Measurements from ENCODE around the gene IZUMO1.

Gene IZUMO1

DNA sequence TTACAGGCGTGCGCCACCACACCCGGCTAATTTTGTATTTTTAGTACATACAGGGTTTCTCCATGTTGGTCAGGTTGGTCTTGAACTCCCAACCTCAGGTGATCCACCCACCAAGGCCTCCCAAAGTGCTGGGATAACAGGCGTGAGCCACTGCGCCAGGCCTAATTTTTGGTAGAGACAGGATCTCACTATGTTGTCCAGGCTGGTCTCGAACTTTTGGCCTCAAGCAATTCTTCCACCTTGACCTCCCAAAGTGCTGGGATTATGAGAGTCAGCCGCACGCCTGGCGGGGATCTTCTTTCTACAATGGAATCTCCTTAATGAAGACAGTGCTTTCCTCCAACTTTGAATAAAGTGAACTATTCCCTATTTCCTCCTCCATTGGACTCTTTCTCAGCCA, 12.1 kb downstream of the IZUMO1 start:
- no peak overlapping the region for H3K4me2 ChIP-seq (ENCODE audit: low read depth, low read length, poor library complexity, severe bottlenecking)
- no peak overlapping the region for H3K4me3 ChIP-seq (ENCODE audit: low read length, poor library complexity, severe bottlenecking)
- no peak overlapping the region for H3K9ac ChIP-seq (ENCODE audit: low read depth, low read length, poor library complexity, severe bottlenecking)
- TF ChIP-seq, protein P1, sequence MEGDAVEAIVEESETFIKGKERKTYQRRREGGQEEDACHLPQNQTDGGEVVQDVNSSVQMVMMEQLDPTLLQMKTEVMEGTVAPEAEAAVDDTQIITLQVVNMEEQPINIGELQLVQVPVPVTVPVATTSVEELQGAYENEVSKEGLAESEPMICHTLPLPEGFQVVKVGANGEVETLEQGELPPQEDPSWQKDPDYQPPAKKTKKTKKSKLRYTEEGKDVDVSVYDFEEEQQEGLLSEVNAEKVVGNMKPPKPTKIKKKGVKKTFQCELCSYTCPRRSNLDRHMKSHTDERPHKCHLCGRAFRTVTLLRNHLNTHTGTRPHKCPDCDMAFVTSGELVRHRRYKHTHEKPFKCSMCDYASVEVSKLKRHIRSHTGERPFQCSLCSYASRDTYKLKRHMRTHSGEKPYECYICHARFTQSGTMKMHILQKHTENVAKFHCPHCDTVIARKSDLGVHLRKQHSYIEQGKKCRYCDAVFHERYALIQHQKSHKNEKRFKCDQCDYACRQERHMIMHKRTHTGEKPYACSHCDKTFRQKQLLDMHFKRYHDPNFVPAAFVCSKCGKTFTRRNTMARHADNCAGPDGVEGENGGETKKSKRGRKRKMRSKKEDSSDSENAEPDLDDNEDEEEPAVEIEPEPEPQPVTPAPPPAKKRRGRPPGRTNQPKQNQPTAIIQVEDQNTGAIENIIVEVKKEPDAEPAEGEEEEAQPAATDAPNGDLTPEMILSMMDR (conservative IDR thresholded peaks at IDR 0.05; ENCODE audit: low read length), result no peak
- no peak for TF ChIP-seq EZH2phosphoT487 (IDR thresholded peaks at IDR 0.05; ENCODE audit: borderline replicate concordance)
- H3K9me2 ChIP-seq (replicated peaks; ENCODE audit: low read depth, low read length), result no peaks in the 10 kb centered on the region
- peaks cover 9% of the 10 kb centered on the region for H3K4me1 ChIP-seq (ENCODE audit: insufficient read depth, low read length, poor library complexity, severe bottlenecking)
- H2AFZ ChIP-seq (ENCODE audit: low read length), result no peak overlapping the region
- H3K27me3 ChIP-seq (ENCODE audit: insufficient read depth, low read length, poor library complexity, severe bottlenecking), result no peaks in the 10 kb centered on the region
- no peaks in the 10 kb centered on the region for H3K36me3 ChIP-seq (ENCODE audit: insufficient read depth, low read length)
- H3F3A ChIP-seq (ENCODE audit: low read depth), result no peaks in the 10 kb centered on the region
- H4K20me1 ChIP-seq (ENCODE audit: insufficient read depth, low read length, poor library complexity, severe bottlenecking), result no peaks in the 10 kb centered on the region
- no peaks in the 10 kb centered on the region for H3K9me3 ChIP-seq (ENCODE audit: insufficient read depth, low read depth, low read length)
- no peaks in the 10 kb centered on the region for H3K79me2 ChIP-seq (ENCODE audit: insufficient read depth, low read length)

DNA sequence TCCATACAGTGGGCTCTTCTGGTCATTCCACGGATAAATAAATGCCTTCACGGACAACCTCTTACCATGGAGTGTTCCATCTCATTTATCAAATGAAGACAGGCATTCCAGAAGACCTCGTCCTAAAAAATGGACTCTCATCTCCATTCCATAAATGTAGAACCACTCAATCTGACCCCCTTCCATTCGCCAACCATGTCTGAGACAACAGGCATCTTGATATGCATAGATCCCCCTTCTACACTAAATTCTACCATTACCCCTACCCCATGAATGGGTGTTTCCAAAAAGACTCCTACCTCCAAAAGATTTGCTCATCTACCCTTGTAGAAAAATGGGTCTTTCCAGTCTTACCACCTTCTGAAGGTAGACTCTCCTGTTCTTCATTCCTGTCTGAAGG, 15.3 kb downstream of the IZUMO1 start:
- no peak for TF ChIP-seq EZH2phosphoT487 (IDR thresholded peaks at IDR 0.05; ENCODE audit: borderline replicate concordance)
- TF ChIP-seq, protein P1 (conservative IDR thresholded peaks at IDR 0.05; ENCODE audit: low read length), result no peak
- Histone ChIP-seq H3K4me2 (ENCODE audit: low read depth, low read length, poor library complexity, severe bottlenecking) (no peak overlapping the region), H3K9me2 (replicated peaks; ENCODE audit: low read depth, low read length) (no peaks in the 10 kb centered on the region), H3K4me3 (ENCODE audit: low read length, poor library complexity, severe bottlenecking) (no peak overlapping the region), H2AFZ (ENCODE audit: low read length) (no peak overlapping the region), H3K9ac (ENCODE audit: low read depth, low read length, poor library complexity, severe bottlenecking) (no peak overlapping the region), H3K9me3 (ENCODE audit: insufficient read depth, low read depth, low read length) (no peaks in the 10 kb centered on the region), H3K4me1 (ENCODE audit: insufficient read depth, low read length, poor library complexity, severe bottlenecking) (peaks cover 3% of the 10 kb centered on the region), H3F3A (ENCODE audit: low read depth) (no peaks in the 10 kb centered on the region), H3K79me2 (ENCODE audit: insufficient read depth, low read length) (no peaks in the 10 kb centered on the region), H3K36me3 (ENCODE audit: insufficient read depth, low read length) (no peaks in the 10 kb centered on the region), H4K20me1 (ENCODE audit: insufficient read depth, low read length, poor library complexity, severe bottlenecking) (no peaks in the 10 kb centered on the region), H3K27me3 (ENCODE audit: insufficient read depth, low read length, poor library complexity, severe bottlenecking) (no peaks in the 10 kb centered on the region)

DNA sequence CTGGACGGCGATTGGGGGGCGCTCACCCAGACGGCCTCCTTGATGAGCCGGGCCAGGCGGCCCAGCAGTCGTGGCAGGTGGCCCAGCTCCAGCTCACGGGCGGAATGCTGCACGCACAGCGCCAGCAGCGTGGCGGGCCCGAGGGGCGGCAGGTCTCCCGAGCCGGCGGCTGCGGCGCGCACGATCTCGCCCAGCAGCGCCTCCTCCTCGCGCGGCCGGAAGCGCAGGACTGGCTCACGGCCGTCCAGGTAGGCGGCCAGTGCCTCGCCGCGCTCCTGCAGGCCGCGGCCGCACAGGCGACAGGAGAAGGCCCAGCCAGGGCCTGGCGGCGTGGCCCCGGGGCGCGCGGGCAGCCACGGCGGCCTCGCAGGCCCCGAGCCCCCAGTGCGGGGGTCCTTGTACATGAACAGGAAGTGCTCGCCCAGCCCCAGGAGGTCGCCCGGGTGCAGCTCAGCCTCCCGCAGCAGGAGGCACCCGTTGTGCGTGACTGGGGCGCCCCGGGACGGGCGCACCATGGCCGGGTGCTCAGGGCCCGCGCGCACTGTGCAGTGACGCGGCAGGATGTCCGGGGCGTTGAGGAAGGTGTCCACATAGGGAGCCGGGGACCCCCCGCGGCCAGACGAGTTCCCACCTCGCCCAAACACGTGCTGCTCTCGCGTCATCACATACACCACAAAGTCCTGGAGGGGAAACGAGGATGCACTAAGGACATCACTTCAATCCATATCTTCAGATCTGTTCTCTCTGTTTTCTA, 17.6 kb downstream of the IZUMO1 start:
- H3K9me3 ChIP-seq (ENCODE audit: insufficient read depth, low read depth, low read length), result no peaks in the 10 kb centered on the region
- H3K27me3 ChIP-seq (ENCODE audit: insufficient read depth, low read length, poor library complexity, severe bottlenecking), result no peaks in the 10 kb centered on the region
- TF ChIP-seq, protein P1 (conservative IDR thresholded peaks at IDR 0.05; ENCODE audit: low read length), result no peak
- no peak for TF ChIP-seq EZH2phosphoT487 (IDR thresholded peaks at IDR 0.05; ENCODE audit: borderline replicate concordance)
- H4K20me1 ChIP-seq (ENCODE audit: insufficient read depth, low read length, poor library complexity, severe bottlenecking), result no peaks in the 10 kb centered on the region
- no peak overlapping the region for H2AFZ ChIP-seq (ENCODE audit: low read length)
- no peaks in the 10 kb centered on the region for H3K9me2 ChIP-seq (replicated peaks; ENCODE audit: low read depth, low read length)
- H3K79me2 ChIP-seq (ENCODE audit: insufficient read depth, low read length), result no peaks in the 10 kb centered on the region
- H3F3A ChIP-seq (ENCODE audit: low read depth), result no peaks in the 10 kb centered on the region
- no peaks in the 10 kb centered on the region for H3K36me3 ChIP-seq (ENCODE audit: insufficient read depth, low read length)
- no peak overlapping the region for H3K4me3 ChIP-seq (ENCODE audit: low read length, poor library complexity, severe bottlenecking)
- peaks cover 16% of the 10 kb centered on the region for H3K4me1 ChIP-seq (ENCODE audit: insufficient read depth, low read length, poor library complexity, severe bottlenecking)
- no peak overlapping the region for H3K9ac ChIP-seq (ENCODE audit: low read depth, low read length, poor library complexity, severe bottlenecking)
- no peak overlapping the region for H3K4me2 ChIP-seq (ENCODE audit: low read depth, low read length, poor library complexity, severe bottlenecking)

Measured in Loucy (cell line).